GM21381 (cell line): ENCODE data around the gene ITPKC.
"Not testable (repeated sequence)": the region's sequence is repeated elsewhere in the genome, so short reads cannot be mapped to it uniquely, and the experiment has no call there.

Source experiments
- ATAC-seq: cut with Tn5 transposase; IDR thresholded peaks from one replicate; pipeline ENCODE4 v1.9.1; 2021; ENCODE audit warnings: mild to moderate bottlenecking, moderate library complexity; ENCODE audit not compliant: unreplicated experiment

The ITPKC gene

GRCh38 chr19:40758491-40758890 is 41.6 kb downstream of the ITPKC start:
- ATAC-seq, result no peak

DNA sequence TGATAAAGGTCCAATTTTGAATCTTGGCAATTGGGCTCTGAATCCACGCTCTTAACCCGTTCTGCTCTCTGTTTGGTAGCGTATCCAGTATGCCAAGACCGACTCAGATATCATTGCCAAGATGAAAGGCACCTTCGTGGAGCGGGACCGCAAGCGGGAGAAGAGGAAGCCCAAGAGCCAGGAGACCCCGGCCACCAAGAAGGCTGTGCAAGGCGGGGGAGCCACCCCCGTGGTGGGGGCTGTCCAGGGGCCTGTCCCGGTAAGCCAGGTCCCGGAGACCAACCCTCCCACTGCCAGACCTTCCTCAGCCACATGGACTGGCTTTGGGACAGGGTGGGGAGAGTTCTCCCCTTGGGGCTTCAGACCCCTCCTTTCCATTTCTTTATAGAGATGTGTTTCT is 42.4 kb downstream of the ITPKC start:
- ATAC-seq, result no peak

DNA sequence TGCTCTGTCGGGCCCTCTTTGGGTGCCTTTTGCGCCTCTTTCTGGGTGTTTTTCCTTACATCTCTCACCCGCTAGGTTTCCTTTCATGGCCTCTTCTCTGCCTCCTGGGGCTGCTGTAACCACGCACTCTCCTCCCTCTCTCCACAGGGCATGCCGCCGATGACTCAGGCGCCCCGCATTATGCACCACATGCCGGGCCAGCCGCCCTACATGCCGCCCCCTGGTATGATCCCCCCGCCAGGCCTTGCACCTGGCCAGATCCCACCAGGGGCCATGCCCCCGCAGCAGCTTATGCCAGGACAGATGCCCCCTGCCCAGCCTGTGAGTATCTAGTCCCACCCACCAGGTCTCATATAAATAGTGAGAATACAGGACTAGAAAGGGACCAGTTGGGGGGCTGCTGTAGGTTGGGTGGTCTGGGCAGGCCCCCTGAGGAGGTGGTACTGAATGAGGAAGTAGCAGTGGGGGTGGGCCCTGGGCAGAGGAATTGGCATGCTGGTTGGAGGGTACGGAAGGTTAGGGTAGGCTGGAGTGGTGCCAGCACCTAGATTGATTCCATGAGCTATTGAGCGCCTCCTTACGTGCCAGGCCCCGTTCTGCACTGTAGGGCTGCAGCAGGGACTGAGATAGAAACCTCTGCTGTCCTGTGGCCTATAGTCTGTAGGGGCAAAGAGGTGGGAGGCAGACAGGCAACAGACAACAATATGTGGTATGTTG is 46.0 kb downstream of the ITPKC start:
- no peak for ATAC-seq

- no peak for ATAC-seq
Measured at GRCh38 chr19:40763526-40763925, 46.6 kb downstream of the ITPKC start.

GRCh38 chr19:40763963-40764362 is 47.1 kb downstream of the ITPKC start:
- ATAC-seq, result no peak

DNA sequence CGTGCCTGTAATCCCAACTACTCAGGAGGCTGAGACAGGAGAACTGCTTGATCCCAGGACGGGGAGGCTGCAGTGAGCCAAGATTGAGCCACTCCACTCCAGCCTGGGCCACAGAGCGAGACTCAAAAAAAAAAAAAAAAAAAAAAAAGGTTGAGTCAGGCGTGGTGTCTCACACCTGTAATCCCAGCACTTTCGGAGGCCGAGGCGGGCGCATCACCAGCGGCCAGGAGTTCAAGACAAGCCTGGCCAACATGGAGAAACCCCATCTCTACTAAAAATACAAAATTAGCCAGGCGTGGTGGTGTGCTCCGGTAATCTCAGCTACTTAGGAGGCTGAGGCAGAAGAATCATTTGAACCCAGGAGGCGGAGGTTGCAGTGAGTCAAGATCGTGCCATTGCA is 49.5 kb downstream of the ITPKC start:
- ATAC-seq, result not testable (repeated sequence)

- no peak for ATAC-seq
Measured at GRCh38 chr19:40768869-40769268, 52.0 kb downstream of the ITPKC start.

GRCh38 chr19:40771101-40771862 is 54.4 kb downstream of the ITPKC start:
- ATAC-seq, result not testable (repeated sequence)

GRCh38 chr19:40774916-40775631 is 58.2 kb downstream of the ITPKC start, which contains the start of gene MIA:
MIA (plus strand) TSS chr19:40775521; CDS start chr19:40775543, 22 bp downstream.
- no peak for ATAC-seq

GRCh38 chr19:40775632-40776022 is 58.7 kb downstream of the ITPKC start:
- no peak for ATAC-seq

DNA sequence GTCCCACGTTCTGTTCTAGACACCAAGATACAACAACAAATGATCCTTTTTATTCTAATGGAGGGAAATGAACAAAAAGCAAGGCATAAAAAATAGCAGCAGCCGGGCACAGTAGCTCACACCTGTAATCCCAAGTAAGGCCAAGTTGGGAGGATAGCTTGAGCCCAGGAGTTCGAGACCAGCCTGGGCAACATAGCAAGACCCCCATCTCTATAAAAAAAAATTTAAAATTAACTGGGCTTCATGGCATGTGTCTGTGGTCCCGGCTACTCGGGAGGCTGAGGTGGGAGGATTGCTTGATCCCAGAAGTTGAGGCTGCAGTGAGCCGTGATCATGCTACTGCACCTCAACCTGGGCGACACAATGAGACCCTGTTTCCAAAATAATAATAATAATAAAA is 59.5 kb downstream of the ITPKC start:
- ATAC-seq, result no peak

DNA sequence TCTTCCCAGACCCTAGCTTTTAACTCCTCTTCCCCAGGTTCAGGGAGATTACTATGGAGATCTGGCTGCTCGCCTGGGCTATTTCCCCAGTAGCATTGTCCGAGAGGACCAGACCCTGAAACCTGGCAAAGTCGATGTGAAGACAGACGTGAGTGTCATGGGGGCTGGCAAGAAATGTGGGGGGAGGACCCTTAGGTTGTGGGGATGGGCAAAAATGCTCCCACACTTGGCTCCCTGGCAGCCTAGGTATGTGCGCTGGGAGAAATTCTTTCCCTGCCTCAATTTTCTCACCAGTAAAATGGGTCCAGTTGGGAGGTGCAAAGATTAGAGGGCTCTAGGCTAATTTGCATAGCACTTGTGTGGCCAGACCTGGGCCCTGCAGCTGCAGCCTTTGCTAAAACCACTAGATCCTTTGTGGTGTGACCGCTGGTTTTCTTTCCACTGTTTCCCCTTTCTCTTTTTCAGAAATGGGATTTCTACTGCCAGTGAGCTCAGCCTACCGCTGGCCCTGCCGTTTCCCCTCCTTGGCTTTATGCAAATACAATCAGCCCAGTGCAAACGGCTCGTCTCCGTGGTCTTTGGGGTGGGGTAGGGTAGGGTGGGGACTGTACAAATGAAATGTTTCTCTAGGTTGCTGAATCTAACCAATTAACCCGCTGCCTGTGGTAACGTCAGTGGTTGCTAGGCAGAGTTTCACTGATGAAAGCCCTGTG is 60.2 kb downstream of the ITPKC start:
- peak; percentile 63 for ATAC-seq

DNA sequence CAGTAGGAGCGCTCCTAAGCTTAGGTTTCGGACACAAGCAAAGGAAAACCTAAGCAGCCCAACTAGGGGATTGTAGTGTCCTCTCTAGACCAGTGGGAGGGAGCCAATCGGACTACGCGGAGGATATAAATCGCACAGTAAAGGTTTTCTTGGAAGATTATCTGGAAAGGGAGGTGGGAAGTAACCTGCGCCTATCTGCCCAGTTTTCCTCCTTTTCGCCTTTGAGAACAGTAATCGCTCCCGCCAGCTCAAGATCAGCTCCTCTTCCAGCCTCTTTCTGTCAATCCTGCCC is 60.7 kb downstream of the ITPKC start:
- ATAC-seq, result no peak

DNA sequence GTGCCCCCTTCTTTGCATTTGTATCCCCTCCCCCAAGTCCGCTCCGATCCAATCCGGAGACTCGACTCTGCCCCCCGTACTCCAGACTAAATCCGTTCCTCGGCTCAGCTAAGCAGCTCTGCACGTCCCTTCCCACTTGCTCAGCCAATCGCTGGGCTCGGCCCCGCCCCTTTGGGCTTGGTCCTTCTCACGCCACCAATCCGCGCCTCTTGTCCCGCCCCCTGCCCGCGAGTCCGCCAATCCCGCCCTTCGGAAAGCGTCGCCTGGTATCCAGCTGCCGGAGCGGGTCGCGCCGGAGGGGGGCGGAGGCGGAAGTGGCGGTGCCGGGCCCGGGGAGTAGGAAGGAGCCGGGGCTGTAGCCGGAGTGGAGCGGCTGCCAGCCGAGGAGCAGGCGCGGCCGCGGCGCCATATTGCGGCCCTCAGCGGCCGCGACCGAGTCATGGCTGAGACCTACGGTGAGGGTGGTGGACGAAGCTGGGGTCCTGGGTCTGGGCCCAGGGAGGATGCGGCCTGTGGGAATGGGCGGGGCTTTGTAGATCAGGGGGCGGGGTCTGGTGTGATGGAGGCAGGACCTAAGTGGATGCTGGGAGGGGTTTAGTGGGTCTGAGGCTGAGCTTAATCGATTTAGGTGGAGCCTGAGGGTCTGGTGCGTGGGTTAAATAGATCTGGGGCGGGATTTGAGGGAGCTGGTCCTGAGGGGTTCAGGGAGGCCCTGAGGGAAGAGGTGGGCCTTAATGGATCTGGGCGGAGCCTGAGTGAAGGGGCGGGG is 61.2 kb downstream of the ITPKC start, which contains the start of gene RAB4B:
Gene RAB4B, plus strand, starts transcription at position 311 of the 769 bp plus-strand sequence. Its CDS starts 129 bp downstream, at position 440.
- ATAC-seq, result peak; percentile 53

- no peak for ATAC-seq
Measured at GRCh38 chr19:40778706-40779284, 61.9 kb downstream of the ITPKC start.

DNA sequence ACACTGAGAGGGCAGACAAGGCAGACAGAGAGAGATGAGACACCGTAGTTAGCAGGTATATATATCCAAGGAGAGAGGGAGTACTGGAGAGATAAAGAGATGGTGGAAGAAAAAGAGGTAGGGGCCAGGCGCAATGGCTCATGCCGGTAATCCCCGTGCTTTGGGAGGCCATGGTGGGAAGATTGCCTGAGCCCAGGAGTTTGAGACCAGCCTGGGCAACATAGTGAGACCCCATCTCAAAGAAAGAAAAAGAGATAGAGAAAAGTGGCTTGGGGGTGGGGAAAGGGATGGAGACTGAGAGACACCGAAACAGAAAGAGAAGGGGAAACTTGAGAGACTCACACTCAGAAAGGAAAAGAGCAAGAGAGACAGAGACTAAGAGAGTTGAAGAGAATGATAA is 63.7 kb downstream of the ITPKC start:
- no peak for ATAC-seq

DNA sequence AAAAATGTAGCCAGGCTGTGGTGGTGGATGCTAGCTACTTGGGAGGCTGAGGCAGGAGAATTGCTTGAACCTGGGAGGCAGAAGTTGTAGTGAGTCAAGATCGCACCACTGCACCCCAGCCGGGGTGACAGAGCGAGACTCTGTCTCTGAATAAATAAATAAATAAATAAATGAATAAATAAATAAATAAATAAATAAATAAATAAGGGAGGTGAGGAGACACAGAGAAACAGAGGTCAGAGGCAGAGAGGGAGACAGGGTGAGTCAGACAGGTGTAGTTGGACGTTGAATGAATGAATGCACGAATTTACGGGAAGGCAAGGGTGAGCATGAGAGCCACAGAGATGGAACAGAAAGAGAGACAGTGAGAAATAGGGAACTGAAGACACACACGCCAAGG is 64.2 kb downstream of the ITPKC start:
- no peak for ATAC-seq

GRCh38 chr19:40783711-40784110 is 66.8 kb downstream of the ITPKC start:
- no peak for ATAC-seq

- not testable (repeated sequence) for ATAC-seq
Measured at GRCh38 chr19:40784146-40784545, 67.2 kb downstream of the ITPKC start.

- ATAC-seq, result no peak
Measured at GRCh38 chr19:40785526-40785925, 68.6 kb downstream of the ITPKC start.
